Stomach smooth muscle (tissue), 2 donors: ENCODE measurements around the gene OBSL1.

Experiments used
- H3K27ac ChIP-seq: one replicate; pipeline ENCODE4 v1.7.0; 2013; ENCODE audit warnings: mild to moderate bottlenecking, low read length, inconsistent platforms
- H3K27me3 ChIP-seq, 2 donors: one replicate each; pipeline ENCODE4 v1.7.0; 2013; ENCODE audit warnings: low read length in 2 of 2; ENCODE audit not compliant: insufficient read depth in 2 of 2, control insufficient read depth in 1 of 2
- H3K36me3 ChIP-seq, 2 donors: one replicate each; pipeline ENCODE4 v1.7.0; 2013; ENCODE audit warnings: low read length in 2 of 2; ENCODE audit not compliant: control insufficient read depth in 2 of 2, insufficient read depth in 2 of 2
- H3K4me1 ChIP-seq: one replicate; pipeline ENCODE4 v1.7.0; 2013; ENCODE audit warnings: low read length; ENCODE audit not compliant: control insufficient read depth, insufficient read depth
- H3K4me3 ChIP-seq, 2 donors: one replicate each; pipeline ENCODE4 v1.7.0; 2013; ENCODE audit warnings: low read length in 2 of 2
- H3K9ac ChIP-seq, 2 donors: one replicate each; pipeline ENCODE4 v1.7.0; 2013; ENCODE audit warnings: low read length in 2 of 2, mild to moderate bottlenecking in 1 of 2
- H3K9me3 ChIP-seq, 2 donors: one replicate each; pipeline ENCODE4 v1.7.0; 2013; ENCODE audit warnings: low read length in 2 of 2; ENCODE audit not compliant: control insufficient read depth in 2 of 2
- donor health status: healthy.
- donor health status: Pancreatic carcinoma.

OBSL1 gene

DNA sequence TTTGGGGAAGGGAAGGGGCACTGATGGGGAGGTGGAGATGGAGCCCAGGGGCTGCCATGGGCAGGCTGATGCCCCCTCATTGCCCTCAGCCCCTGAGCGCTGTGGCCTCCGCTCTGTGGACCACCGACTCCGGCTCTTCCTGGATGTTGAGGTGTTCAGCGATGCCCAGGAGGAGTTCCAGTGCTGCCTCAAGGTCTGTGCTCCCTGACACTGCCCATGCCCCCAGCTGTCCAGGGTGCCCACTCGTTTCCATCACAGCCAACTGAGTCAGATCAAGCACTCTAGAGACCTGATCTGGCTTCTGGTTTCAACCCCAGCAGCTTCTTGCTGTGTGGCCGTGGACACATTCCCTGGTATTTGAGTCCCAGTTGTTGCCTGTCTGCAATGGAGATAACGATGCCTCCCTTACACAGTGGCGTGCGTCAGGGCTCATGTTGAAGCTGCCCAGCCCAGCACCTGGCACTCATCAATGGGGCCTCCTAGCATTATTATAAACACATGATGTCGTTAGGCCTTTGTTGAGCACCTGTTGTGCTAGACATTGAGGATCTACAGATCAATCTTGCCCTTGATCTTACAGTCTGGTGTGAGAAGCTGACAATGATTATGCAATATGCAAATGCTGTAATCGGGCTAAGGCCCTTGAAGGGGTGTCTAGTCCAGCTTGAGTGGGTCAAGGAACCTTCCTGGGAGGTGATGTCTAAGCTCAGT, 40.7 kb upstream of the OBSL1 start:
- Histone ChIP-seq H3K9me3 (no peaks in the 10 kb centered on the region), H3K4me1 (no peaks in the 10 kb centered on the region), H3K27ac (no peak overlapping the region), H3K36me3 (peaks cover 17 to 25% of the 10 kb centered on the region in 2 donors), H3K27me3 (no peaks in the 10 kb centered on the region), H3K4me3 (no peak overlapping the region), H3K9ac (no peak overlapping the region)

DNA sequence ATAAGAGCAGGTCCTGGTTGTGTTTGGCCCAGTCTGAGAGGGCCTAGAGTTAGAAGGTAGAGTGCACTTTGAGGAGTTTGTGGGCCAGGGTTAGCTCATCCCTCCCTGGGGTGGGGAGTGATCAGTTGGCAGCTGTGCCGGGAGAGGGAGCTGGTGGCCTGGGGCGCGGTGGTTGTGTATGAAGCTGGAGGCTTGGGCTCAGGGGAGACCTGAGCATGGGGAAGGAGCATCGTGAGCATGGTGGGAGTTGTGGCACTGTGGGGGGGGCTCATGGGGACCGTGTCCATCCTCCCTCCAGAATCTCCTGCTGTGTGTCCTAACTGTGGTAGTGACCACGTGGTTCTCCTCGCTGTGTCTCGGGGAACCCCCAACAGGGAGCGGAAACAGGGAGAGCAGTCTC, 40.0 kb upstream of the OBSL1 start:
- peaks cover 17 to 33% of the 10 kb centered on the region in 2 donors for H3K36me3 ChIP-seq
- no peaks in the 10 kb centered on the region for H3K9me3 ChIP-seq
- no peak overlapping the region for H3K9ac ChIP-seq
- H3K4me1 ChIP-seq = no peaks in the 10 kb centered on the region
- H3K4me3 ChIP-seq = no peak overlapping the region
- no peaks in the 10 kb centered on the region for H3K27me3 ChIP-seq
- H3K27ac ChIP-seq = no peak overlapping the region

GRCh38 chr2:219609149-219609750, 37.9 kb upstream of the OBSL1 start:
- Histone ChIP-seq H3K36me3 (peaks cover 15 to 35% of the 10 kb centered on the region in 2 donors), H3K27ac (no peak overlapping the region), H3K27me3 (no peaks in the 10 kb centered on the region), H3K4me1 (no peaks in the 10 kb centered on the region), H3K9ac (no peak overlapping the region), H3K4me3 (no peak overlapping the region), H3K9me3 (no peaks in the 10 kb centered on the region)

- Histone ChIP-seq H3K27ac (no peak overlapping the region), H3K9ac (no peak overlapping the region), H3K27me3 (no peaks in the 10 kb centered on the region), H3K36me3 (peaks cover 16 to 37% of the 10 kb centered on the region in 2 donors), H3K4me3 (no peak overlapping the region), H3K4me1 (no peaks in the 10 kb centered on the region), H3K9me3 (no peaks in the 10 kb centered on the region)
These were observed 37.1 kb upstream of the OBSL1 start for GRCh38 chr2:219608399-219608964.

GRCh38 chr2:219607931-219608330, 36.6 kb upstream of the OBSL1 start:
- Histone ChIP-seq H3K4me1 (no peaks in the 10 kb centered on the region), H3K27ac (no peak overlapping the region), H3K36me3 (peaks cover 16 to 37% of the 10 kb centered on the region in 2 donors), H3K27me3 (no peaks in the 10 kb centered on the region), H3K4me3 (no peak overlapping the region), H3K9me3 (no peaks in the 10 kb centered on the region), H3K9ac (no peak overlapping the region)

- H3K9me3 ChIP-seq = no peaks in the 10 kb centered on the region
- peaks cover 18 to 46% of the 10 kb centered on the region in 2 donors for H3K36me3 ChIP-seq
- no peaks in the 10 kb centered on the region for H3K4me1 ChIP-seq
- H3K4me3 ChIP-seq = no peak overlapping the region
- no peak overlapping the region for H3K9ac ChIP-seq
- H3K27me3 ChIP-seq = no peaks in the 10 kb centered on the region
- H3K27ac ChIP-seq = no peak overlapping the region
These were observed 34.2 kb upstream of the OBSL1 start for GRCh38 chr2:219605607-219605954.

DNA sequence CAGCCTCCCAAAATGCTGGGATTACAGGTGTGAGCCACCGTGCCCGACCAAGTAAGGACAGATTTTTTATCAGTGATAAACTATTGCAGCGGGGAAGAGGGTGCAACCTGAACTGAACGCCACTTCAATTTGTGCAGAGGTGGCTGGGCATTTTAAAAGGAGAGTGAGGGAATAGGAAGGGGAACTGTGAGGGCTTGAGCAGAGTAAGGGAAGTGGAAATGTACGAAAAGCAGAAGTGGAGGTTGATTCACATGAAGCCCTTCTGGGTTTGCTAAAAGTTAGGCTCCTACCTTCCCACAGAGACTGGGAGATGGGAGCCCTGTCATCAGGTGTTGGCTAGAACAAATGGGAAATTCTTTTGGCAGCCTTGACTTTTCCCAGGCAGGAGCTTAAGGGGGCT, 32.4 kb upstream of the OBSL1 start:
- Histone ChIP-seq H3K9me3 (no peaks in the 10 kb centered on the region), H3K27me3 (no peaks in the 10 kb centered on the region), H3K4me1 (peaks cover under 1% of the 10 kb centered on the region), H3K27ac (no peak overlapping the region), H3K9ac (no peak overlapping the region), H3K4me3 (no peak overlapping the region), H3K36me3 (peaks cover 18 to 39% of the 10 kb centered on the region in 2 donors)

DNA sequence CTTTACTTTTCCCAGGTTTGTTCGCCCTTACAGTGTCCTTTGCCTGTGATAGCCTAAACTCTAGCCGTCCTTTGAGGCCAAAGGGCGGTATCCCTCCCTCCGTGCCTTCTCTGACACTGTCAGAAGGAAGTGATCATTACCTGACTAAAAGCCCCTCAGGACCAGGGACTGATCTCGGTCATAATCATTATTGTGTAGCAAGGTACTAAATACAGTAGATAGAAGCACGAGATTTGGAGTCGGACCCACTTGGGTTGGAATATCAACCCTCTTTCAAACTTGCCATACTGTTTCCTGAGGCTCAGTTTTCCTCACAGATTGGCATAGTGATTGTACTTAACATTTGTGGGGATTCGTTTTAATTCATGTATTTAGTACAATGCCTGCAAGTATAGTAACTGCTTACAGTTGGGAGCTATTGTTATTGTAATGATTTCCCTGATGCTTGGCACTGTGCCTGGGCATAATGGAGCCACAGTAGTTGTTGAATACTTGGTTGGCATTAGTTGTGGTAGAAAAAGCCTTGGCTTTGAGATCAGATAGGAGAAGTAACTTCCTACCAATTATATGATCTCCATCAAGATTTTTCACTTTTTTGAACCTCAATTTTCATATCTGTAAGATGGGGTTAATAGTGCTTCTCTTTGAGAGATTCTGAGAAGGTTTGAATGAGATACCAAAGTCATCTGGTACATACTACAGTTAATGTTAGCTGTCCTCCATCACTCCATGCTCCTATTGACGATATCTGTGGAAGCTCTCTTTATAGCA, 27.2 kb upstream of the OBSL1 start:
- Histone ChIP-seq H3K4me1 (peaks cover 9% of the 10 kb centered on the region), H3K4me3 (peak overlapping the region; percentile 96), H3K27ac (peak overlapping the region; percentile 89), H3K9ac (peak overlapping the region; percentile 85 to 90), H3K36me3 (peaks cover 8 to 16% of the 10 kb centered on the region in 2 donors), H3K27me3 (no peaks in the 10 kb centered on the region), H3K9me3 (no peaks in the 10 kb centered on the region)

GRCh38 chr2:219597552-219598307, 26.4 kb upstream of the OBSL1 start, which contains the start of gene STK11IP:
Gene STK11IP, plus strand, starts transcription at chr2:219597857. Its CDS starts 263 bp downstream, at chr2:219598120.
- Histone ChIP-seq H3K36me3 (peaks cover 8 to 16% of the 10 kb centered on the region in 2 donors), H3K27ac (peak within 1 kb of the TSS; percentile 89), H3K4me1 (peaks cover 9% of the 10 kb centered on the region), H3K9me3 (no peaks in the 10 kb centered on the region), H3K4me3 (peak within 1 kb of the TSS; percentile 96), H3K9ac (peak within 1 kb of the TSS; percentile 85 to 93), H3K27me3 (no peaks in the 10 kb centered on the region)

DNA sequence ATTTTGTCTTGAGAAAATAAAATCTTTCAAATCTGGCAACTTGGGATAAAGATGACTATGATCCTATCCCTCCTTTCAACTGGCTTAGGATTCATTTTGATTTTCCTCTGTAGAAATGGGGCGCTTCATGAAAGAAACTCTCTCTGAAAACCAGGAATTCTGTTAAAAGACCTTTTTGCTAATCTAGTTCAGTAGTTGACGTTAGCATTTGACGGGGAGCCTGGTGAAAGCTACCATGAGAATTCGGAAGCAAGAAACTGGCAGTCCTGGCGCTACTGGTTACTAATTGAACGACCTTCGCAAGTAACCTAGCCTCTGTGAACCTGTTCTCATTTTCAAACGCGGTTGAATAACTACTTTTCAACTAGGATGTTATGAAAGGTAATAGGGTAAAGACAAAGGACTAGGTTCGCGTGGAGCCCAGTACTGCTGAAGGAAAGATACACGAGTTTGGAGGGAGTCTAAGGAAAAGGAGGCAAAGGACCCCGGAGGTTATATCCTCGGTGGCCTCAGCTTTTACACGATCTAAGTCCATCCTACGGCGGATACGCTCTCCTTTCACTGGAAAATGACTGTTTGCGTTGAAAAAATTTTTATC, 25.7 kb upstream of the OBSL1 start:
- Histone ChIP-seq H3K36me3 (peaks cover 4 to 9% of the 10 kb centered on the region in 2 donors), H3K4me1 (peaks cover 9% of the 10 kb centered on the region), H3K27ac (peak overlapping the region; percentile 89), H3K4me3 (peak overlapping the region; percentile 96), H3K9me3 (no peaks in the 10 kb centered on the region), H3K9ac (peak overlapping the region; percentile 85 to 93), H3K27me3 (no peaks in the 10 kb centered on the region)
